ACC112 (cell line): ENCODE data around the gene UBE2F.
"Not testable (repeated sequence)": the region's sequence is repeated elsewhere in the genome, so short reads cannot be mapped to it uniquely, and the experiment has no call there.

Experiments
- H2AFZ ChIP-seq: fragments of 200-600 bp; sonication (generic); one replicate; pipeline ENCODE4 v1.6.0; 2017; ENCODE audit warnings: antibody characterized with exemption, low read length; ENCODE audit not compliant: unreplicated experiment
- H3K27ac ChIP-seq: fragments of 200-600 bp; sonication (generic); 2 replicates; pipeline ENCODE4 v1.5.1; 2014; ENCODE audit warnings: low read depth, mild to moderate bottlenecking, antibody characterized with exemption, low read length, moderate library complexity
- H3K27me3 ChIP-seq: fragments of 200-600 bp; sonication (generic); 2 replicates; pipeline ENCODE4 v1.6.1; 2014; ENCODE audit warnings: mild to moderate bottlenecking, antibody characterized with exemption, low read length, moderate library complexity, mixed read lengths; ENCODE audit not compliant: insufficient read depth
- H3K36me3 ChIP-seq: fragments of 200-600 bp; sonication (generic); 2 replicates; pipeline ENCODE4 v1.6.1; 2016; ENCODE audit warnings: mild to moderate bottlenecking, antibody characterized with exemption, low read length, moderate library complexity, mixed read lengths; ENCODE audit not compliant: insufficient read depth
- H3K4me1 ChIP-seq: fragments of 200-600 bp; sonication (generic); one replicate; pipeline ENCODE4 v1.6.1; 2016; ENCODE audit warnings: low read length, mixed read lengths; ENCODE audit not compliant: insufficient read depth, unreplicated experiment, control insufficient read depth
- H3K4me3 ChIP-seq: fragments of 200-600 bp; sonication (generic); 2 replicates; pipeline ENCODE4 v1.5.1; 2014; ENCODE audit warnings: mild to moderate bottlenecking, low read depth, low read length
- H3K79me2 ChIP-seq: fragments of 200-600 bp; sonication (generic); one replicate; pipeline ENCODE4 v1.6.0; 2016; ENCODE audit warnings: low read length; ENCODE audit not compliant: control insufficient read depth, unreplicated experiment, insufficient read depth

UBE2F gene

DNA sequence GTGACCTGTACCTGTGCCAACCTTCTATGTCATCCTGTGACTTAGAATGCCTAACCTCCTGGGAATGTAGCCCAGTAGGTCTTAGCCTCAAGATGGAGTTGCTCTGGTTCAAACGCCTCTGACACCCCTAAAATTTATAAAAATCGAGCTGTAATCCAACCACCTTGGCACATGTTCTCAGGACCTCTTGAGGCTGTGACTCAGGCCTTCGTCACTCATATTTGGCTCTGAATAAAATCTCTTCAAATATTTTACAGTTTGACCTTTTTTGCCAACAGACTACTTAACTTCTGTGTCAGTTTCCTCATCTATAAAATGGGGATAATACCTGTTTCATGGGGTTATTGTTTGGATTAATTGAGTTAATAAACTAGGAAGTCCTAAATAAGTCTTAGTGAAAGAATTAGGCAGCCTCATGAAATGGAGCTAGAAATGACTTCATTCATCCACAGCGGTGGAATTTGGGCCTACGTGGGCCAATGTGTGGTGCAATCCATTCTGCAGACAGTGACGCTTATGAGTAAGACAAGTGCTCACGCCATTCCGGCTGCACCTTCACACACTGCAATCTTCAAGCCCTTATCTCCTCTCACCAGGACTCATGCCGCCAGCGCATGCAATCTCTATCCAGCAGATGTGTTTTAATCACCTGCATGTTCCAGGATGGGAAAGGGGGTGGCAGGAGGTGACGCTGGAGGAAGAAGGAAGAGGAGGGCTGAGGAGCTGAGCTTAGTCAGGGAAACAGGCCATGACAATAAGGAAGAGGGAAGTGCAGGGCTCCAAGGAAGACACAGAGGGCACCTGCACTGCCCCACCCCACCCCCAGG, 2.0 kb upstream of the UBE2F start:
- Histone ChIP-seq H3K27ac (peak overlapping the region; percentile 39), H3K79me2 (peaks cover 26% of the 10 kb centered on the region), H2AFZ (no peak overlapping the region), H3K27me3 (no peaks in the 10 kb centered on the region), H3K4me3 (no peak overlapping the region), H3K36me3 (0 out of 2 replicates have a peak, but pooled peaks cover 6% of the 10 kb centered on the region), H3K4me1 (peaks cover 13% of the 10 kb centered on the region)

DNA sequence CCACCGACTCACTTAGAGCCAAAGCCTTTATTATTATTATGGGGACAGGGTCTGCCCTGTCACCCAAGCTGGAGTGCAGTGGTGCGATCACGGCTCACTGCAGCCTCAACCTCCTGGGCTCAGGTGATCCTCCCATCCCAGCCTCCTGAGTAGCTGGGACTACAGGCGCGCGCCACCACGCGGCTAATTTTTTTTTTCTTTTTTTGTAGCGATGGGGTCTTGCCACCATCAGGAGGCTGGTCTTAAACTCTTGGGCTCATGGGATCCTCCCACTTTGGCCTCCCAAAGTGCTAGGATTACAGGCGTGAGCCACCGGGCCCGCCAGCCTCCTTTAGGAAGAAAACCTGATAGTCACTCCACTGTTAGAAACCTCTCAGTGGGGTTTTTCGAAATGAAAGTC, 970 bp upstream of the UBE2F start:
- not testable (repeated sequence) for H3K36me3 ChIP-seq, H3K27ac ChIP-seq, H3K27me3 ChIP-seq
- Histone ChIP-seq H3K4me1 (peaks cover 13% of the 10 kb centered on the region), H3K79me2 (peaks cover 36% of the 10 kb centered on the region), H3K4me3 (peak overlapping the region; percentile 91), H2AFZ (peak overlapping the region; percentile 87)

DNA sequence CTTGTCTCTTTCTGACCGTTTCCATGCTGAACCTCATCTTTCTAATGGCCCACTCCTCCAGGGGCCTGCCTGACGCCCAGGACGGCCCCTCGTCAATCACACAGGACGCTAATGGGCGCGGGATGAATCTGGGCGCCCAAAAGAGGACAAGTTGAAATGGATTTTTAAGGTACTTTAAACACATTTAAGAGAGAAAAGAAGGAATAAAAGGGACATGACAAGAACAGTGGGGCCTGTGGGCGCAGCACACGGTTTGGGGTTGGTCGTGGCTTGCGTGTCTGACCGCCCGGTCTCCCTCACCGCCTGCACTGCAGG, 607 bp upstream of the UBE2F start:
- Histone ChIP-seq H3K27ac (no peak overlapping the region), H3K36me3 (0 out of 2 replicates have a peak, but pooled peaks cover 6% of the 10 kb centered on the region), H3K79me2 (peaks cover 39% of the 10 kb centered on the region), H2AFZ (peak overlapping the region; percentile 87), H3K4me1 (peaks cover 13% of the 10 kb centered on the region), H3K27me3 (no peaks in the 10 kb centered on the region), H3K4me3 (peak overlapping the region; percentile 91)

DNA sequence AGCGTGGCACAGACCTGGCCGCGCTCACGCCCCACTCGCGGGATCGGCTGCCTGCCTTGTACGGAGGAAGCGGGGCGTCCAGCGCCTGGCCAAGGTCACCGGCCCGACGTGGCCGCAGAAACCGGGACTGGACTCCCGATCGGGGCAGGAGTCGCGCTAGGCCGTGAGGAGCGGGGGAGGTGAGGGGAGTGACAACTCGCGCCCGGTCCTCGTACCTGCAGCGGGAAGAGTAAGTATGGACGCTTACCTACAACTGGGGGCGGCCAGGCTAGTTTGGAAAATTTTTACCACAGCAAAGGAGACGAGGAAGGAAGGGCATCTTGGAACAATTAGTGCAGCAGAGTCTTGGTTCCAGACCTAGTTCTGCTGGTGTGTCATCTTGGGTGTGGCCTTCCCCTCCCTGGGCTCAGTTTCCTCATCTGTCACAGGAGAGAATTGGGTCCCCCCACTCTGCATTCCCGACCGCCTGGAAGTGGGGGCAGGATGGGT, 693 bp downstream of the UBE2F start:
- Histone ChIP-seq H3K36me3 (0 out of 2 replicates have a peak, but pooled peaks cover 6% of the 10 kb centered on the region), H3K4me1 (peaks cover 13% of the 10 kb centered on the region), H2AFZ (peak overlapping the region; percentile 69), H3K27me3 (no peaks in the 10 kb centered on the region), H3K79me2 (peaks cover 50% of the 10 kb centered on the region), H3K4me3 (peak overlapping the region; percentile 97), H3K27ac (no peak overlapping the region)

DNA sequence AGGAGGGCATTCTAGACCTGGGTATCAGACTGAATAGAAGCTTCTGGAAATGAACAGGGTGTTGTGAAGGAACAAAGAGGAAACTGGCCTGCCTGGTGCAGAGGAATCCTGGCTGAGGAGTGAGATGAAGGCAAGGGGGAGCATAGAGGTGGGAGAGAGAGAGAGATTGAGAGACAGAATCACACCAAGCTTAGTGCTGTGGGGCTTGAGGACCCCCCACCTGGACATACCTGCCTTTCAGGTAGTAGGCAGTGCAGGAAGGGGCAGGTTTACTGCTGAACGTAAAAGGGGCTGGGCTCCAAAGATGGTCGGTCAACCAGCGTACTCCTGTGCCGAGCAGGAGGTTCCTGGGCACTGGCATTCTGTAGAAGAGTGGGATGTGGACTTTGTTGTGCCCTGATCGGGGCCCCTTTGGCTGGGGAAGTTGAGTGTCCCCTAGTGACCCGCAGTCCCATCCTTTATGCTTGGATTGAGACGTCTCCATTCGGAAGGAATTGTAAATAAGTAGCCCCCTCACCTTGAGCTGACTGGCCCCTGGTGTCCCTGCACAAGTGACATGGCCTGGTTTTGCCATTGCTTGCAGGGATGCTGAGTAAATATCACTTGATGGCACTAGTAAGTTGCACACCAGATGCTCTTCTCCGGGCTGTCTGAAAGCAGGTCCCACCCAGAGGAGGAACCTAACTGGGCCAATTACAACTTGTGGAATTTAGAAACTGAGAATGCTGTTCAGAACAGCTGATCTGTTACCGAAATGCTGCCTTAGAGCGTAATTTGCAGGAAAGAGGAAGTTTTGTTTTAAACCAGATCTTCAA, 1.4 kb downstream of the UBE2F start:
- Histone ChIP-seq H3K36me3 (peaks cover 6% of the 10 kb centered on the region; the same call in 1 of the 2 replicates), H3K4me1 (peaks cover 13% of the 10 kb centered on the region), H3K27me3 (no peaks in the 10 kb centered on the region), H3K27ac (no peak overlapping the region), H3K79me2 (peaks cover 55% of the 10 kb centered on the region), H2AFZ (no peak overlapping the region), H3K4me3 (peak overlapping the region; percentile 97)

DNA sequence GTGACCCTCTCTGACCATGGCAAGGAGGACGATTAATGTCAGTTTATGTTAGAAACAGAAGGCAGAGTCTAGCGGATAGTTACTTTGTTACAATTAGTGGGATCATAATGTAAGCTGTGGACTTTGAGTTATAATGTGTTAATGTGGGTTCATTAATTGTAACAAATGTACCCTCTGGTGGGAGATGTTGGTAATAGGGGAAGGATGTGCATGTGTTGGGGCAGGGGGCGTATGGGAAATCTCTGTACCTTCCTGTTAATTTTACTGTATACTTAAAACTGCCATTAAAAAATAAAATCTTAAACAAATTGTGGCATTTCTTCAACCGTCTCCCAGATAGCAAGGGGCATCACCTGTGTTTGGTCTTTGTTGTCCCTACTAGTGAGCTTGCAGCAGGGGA, 4.8 kb downstream of the UBE2F start:
- Histone ChIP-seq H3K36me3 (peaks cover 9% of the 10 kb centered on the region; the same call in 1 of the 2 replicates), H3K27ac (no peak overlapping the region), H3K4me1 (peaks cover 13% of the 10 kb centered on the region), H3K79me2 (peaks cover 62% of the 10 kb centered on the region), H3K27me3 (no peaks in the 10 kb centered on the region), H3K4me3 (no peak overlapping the region), H2AFZ (no peak overlapping the region)

DNA sequence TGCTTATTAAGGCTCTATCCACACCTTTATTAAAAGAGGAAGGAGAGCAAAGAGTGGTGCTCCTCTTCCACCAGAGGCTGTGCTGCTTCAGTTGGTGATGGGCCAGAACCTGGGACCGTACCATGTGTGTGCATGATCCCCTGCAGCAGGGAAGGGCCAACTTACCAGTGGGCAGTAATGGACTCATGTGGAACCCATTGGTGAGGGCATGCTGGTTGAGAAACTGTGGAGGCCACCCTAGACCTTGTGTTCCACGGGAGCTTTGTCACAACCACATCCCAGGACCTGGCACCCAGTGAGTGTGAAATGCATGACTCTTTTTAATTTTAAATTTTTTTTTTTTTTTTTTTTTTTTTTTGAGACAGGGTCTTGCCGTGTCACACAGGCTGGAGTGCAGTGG, 5.4 kb downstream of the UBE2F start:
- Histone ChIP-seq H3K4me1 (peaks cover 13% of the 10 kb centered on the region), H3K27ac (no peak overlapping the region), H3K27me3 (no peaks in the 10 kb centered on the region), H3K4me3 (no peak overlapping the region), H3K36me3 (peaks cover 9% of the 10 kb centered on the region; the same call in 1 of the 2 replicates), H2AFZ (no peak overlapping the region), H3K79me2 (peaks cover 62% of the 10 kb centered on the region)

DNA sequence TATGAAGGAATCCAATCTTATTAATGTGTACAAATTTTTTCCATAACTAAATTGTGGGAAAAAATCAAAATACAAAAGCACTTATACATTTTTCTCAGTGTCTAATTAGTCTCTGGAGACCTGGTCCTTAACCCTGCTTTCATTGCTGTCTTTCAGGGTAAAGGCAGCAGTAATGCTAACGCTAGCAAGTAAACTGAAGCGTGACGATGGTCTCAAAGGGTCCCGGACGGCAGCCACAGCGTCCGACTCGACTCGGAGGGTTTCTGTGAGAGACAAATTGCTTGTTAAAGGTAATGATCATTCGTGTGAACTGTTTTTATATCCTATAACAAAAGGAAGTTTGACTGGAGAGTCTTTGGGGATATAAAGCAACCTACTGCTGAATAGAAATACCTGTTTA, 6.1 kb downstream of the UBE2F start:
- Histone ChIP-seq H2AFZ (no peak overlapping the region), H3K4me3 (no peak overlapping the region), H3K4me1 (peaks cover 10% of the 10 kb centered on the region), H3K36me3 (peaks cover 9% of the 10 kb centered on the region; the same call in 1 of the 2 replicates), H3K27ac (no peak overlapping the region), H3K27me3 (no peaks in the 10 kb centered on the region), H3K79me2 (peaks cover 55% of the 10 kb centered on the region)

DNA sequence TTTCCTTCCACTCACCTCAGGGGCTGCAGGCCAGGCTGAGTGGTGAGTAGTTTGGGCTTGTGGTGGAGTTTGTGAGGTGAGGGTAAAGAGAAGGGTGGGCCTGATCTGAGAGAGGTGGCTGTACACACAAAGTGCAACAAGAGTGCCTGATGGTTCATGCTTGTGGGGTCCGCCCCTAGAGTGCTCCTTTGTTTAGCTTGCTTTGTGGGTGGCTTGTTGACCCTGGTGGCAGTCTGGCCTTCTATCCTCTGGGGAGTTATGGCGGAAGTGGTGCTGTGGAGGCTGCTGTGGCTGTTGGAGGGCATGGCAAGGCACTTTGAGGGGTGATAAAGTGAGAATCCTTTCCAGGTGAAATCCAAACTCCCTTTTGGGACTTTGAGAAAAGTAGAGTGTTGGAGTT, 10.6 kb downstream of the UBE2F start:
- no peak overlapping the region for H3K4me3 ChIP-seq

DNA sequence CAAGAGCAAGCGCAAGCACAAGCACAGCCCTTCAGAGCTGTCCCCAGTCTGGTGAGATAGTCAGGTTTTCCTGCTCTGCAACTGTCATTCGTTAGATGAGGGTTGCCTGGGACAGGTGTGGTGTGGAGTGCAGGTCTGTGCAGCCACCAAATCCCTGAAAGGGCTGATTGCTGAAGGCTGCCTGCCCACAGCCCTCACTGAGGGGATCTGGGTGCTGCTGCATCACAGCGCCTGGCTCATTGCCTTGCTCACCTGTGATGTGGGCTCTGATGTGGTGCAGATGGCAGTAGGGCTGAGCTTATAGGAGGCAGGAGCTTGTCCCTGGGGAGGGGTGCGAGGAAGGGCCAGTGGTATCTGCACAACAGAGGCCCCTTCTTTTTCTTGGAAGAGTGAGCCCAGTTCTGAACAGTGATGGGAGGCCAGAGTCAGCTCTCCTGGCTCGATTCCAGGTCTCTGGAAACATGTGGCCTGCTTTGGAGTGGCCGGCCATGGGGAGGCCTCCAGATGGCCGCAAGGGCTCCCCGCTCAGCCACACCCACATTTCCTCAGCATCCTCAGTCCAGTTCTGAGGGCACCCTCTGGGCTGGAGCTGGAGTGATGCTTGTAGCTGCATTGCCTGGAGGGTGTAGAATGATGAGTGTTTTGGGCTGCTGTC, 11.4 kb downstream of the UBE2F start:
- H3K79me2 ChIP-seq = peaks cover 29% of the 10 kb centered on the region
- H3K27ac ChIP-seq = no peak overlapping the region
- no peaks in the 10 kb centered on the region for H3K27me3 ChIP-seq
- no peak overlapping the region for H2AFZ ChIP-seq
- H3K4me1 ChIP-seq = no peaks in the 10 kb centered on the region
- H3K36me3 ChIP-seq = peaks cover 3% of the 10 kb centered on the region; the same call in 1 of the 2 replicates
- H3K4me3 ChIP-seq = no peak overlapping the region

More for the DNA sequence above, 10.6 kb downstream of the UBE2F start:
- H3K79me2 ChIP-seq = peaks cover 31% of the 10 kb centered on the region
- peaks cover 3% of the 10 kb centered on the region; the same call in 1 of the 2 replicates for H3K36me3 ChIP-seq
- no peaks in the 10 kb centered on the region for H3K4me1 ChIP-seq
- no peak overlapping the region for H3K27ac ChIP-seq
- H2AFZ ChIP-seq = no peak overlapping the region
- no peaks in the 10 kb centered on the region for H3K27me3 ChIP-seq
